HG03139 (cell line): ENCODE measurements around the gene CST7.

Experiments
- ATAC-seq: cut with Tn5 transposase; IDR thresholded peaks from one replicate; pipeline ENCODE4 v1.9.1; 2021; ENCODE audit not compliant: unreplicated experiment

The CST7 gene

DNA sequence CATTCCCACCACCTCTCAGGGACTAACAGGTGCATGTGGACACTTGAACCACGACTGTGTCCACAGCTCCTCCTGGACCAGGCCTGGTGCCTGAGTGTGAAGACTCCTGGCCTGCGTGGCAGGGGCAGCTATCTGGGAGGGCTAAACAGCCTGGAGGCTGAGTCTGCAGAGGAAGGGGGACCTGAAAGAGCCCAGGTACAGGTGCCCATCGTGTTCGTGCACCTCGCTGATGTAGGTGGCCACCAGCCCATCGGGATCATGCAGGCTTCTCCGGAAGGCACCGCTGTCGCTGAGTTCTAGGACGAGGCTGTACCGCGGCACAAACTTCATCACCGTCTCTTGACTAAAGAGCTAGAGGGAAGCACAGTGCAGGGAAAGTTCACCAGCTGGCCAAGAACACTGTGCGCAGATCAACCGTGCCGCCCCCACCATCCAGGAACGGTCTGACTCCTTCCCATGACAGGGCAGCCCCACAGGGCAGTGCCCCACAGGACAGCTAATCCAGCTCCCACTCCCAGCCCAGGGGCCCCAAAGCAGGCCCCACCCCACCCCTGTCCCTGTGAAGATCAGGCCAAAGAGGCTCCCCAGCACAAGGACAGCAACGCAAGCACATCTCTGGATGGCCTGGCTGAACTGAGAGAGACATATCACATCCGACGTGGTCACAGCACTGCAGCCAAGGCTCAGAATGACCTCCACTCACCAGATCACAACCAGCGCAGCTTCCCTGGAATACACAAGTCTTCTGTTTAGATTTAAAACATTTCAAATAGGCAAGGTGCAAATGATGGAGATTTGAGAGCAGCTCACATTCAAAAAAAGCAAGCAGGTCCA lies 14.8 kb downstream of the CST7 start:
- no peak for ATAC-seq

DNA sequence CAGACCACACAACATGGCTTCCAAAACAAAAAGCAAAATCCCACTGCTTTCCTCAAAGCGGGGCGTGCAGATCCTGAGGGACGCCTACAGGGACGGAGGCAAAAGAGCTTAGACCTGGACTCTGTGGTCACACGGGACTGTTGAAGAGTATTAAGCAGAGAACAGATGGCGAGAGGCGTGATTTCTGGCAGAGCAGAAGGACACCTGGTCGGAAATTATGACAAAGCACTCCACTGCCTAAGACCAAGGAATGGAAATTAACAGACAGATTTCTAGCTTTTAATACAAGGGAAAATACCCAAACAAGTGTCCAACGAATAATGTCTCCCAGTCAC lies 15.4 kb downstream of the CST7 start:
- no peak for ATAC-seq

DNA sequence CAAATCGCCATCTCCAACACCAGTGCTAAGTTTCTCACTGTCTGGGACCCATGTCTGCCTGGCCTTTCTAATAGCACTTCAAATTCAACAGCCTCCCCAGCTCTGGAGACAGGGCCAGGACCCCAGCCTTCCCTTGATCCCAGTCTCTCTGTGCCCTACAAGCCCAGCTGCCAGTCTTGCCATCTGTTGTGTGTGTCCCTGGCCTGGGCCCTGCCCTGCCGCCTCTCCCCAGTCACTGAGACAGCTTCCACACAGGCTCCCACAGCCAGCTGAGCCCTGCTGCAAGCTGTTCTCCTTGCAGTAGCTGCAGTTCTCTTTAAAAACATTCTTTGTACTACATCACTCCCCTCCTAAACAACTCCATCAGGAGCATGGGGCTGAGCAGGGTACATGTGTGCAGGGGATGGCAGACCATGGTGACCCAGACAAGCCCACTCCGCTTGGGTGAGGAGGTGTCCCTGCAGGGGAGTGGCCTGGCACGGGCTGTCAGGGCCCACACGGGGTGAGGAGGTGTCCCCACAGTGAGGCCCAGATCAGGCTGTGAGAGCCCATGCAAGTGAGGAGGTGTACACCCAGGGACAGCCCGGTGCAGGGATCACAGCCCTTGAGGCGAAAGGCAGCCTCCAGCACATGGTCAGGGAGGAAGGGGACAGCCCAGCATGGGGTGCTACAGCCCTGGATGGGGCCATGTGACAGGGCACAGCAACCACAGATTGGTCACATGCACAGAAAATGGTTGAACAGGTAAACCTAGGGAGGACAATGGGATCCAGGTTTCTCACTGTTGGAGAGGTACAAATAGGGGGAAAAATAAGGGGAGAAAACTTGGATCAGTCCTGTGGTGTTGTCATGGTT lies 16.2 kb downstream of the CST7 start:
- ATAC-seq, result no peak

DNA sequence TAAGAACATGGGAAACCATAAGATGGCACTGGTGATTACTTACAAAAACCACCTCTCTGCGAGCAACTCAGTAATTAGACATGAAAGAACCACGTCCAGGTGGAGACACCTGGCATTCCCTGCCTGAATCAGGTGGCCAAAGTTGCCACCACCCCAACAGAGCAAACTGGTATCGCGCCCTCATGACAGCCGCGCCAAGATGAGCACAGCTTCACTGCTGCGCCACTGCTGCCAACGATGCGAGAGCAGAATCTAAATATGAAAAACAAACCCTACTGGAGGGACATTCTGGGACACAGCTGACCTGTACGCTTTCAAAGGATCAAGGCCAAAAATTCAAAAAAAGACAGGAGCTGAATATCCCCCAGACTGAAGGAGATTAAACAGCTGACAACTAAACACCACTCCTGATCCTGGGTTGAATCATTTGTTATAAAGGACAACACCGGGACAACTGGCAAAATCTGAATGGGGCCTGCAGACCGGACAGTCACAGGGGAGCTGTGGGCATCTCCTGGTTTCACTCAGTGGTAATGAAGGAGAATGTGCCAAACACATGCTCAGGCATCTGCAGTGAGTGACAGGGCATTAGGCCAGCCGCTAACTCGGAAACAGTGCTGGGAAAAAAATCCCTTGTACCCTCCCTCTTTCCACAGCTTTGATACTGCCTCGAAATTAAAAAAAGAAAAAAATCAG lies 17.4 kb downstream of the CST7 start:
- ATAC-seq, result no peak

DNA sequence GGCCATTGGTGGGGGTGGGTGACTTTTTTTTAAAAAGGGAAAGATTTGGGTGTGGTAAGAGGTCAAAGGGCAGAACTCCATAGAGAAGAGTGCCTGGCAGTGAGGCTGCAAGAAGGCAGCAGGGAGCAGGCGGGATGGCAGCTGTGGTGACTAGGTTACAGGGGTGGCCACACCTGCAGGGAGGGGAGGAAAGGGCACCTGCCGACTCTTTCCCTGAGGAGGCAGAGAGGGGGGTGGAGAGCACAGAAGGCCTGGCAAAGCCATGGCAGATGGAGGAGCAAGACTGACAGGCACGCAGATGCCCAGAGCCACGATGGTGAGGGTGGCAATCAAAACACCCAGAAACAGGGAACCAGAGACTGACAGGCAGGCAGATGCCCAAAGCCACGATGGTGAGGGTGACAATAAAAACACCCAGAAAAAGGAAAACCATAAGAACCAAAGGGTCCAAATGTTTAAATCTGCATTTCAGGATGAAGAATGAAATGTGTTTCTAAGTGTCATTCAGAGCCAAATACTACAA lies 19.3 kb downstream of the CST7 start:
- ATAC-seq, result no peak

DNA sequence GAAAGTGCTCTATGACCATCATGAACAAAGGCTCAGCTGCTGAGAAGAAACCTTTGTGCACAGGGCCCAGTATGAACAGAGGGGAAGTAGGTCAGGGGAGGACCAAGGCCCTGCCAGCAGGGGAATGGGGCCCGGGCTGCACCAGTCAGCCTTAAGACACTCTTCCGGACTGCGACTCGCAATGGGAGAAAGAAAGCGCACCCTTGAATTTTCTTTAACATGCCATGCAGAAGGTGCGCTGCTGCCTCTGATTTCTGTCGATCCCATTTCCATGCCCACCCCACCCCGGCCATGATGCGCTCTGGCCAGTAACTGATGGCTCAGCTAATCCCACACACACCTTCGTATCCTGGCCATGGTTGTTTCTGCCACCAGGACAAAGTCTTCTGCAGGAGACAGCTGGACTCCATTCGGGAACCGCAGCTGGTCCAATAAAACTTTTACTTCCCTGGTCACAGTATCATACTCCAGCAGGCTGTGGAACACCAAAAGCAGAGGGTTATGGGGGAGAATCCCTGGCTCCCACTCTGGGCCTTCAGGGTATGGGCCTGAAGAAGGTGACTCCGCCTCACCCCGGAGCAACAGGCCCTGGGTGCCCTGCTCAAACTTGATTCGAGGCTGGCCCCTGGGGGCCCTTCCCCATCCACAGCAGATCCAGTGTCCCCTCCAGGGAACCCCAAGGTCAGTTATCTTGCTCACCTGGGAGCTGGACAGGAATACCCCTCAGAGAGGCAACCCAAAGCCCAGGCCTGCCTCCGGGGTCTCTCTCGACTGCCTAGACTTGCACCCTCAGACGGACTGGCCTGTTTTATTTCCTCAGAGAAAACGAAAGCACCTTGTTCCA lies 20.3 kb downstream of the CST7 start:
- ATAC-seq, result no peak

DNA sequence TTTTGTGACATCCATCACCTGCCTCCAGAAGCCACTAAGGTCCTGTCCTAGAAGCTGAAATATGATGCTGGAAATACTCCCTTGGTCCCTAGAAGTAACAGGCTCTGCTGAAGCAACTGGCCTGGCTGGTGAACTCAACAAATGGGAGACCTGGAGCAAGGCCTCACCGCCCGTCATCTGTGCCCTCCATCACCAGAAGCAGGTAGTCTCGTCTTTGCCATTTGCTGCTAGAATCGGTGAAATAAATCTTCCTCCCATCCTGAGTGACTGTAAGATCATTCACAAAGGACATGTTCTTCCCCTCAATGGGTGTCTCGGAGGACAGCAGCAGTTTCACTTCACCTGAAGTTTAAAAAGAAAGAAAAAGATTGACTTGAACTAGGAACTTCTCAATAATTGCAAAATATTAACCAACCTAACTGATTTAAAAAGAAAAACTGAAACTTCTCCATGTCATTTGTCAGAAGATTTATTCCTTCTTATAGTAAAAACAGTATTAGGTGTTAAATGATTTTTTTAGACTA lies 21.0 kb downstream of the CST7 start:
- ATAC-seq, result no peak

DNA sequence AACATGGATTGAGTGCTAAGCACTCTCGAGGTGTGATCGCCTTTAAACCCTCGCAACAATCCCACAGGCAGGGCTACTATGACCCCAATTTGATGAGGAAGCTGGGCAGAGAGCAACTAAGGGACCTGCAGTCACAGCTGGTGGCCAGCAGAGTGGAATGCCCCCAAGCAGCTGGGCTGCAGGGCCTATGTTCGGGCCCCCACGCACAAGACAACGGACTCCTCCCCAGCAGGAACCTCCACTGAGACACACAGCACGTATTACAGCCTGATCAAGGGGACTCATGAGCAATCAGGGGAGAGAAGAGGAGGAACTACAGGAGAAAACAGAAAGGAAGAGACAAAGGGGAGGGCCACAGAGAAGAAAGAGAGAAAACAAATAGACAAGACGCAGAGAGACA lies 21.7 kb downstream of the CST7 start:
- ATAC-seq, result no peak

DNA sequence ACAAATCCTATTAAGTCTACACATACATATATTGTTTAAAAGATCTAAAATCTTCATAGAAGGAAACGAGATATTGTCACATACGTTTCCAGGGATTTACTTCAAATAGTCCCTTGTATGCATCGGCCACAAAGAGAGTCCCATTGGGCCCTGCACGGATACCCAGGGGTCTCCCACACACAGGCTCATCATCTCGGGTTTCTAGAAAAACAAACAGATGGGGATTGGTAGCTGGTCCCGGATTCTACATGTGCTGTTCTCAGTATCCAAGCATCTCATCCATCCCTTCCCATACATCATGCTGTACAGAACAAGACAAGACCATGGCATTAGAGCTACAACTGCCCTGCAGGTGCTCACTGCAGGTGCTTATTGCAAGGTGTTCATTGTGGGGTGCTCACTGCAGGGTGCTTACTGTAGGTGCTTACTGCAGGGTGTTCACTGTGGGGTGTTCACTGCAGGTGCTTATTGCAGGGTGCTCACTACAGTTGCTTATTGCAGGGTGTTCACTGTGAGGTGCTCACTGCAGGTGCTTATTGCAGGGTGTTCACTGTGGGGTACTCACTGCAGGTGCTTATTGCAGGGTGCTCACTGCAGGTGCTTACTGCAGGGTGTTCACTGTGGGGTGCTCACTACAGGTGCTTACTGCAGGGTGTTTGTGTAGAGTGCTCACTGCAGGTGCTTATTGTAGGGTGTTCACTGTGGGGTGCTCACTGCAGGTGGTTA lies 22.5 kb downstream of the CST7 start:
- ATAC-seq, result no peak

DNA sequence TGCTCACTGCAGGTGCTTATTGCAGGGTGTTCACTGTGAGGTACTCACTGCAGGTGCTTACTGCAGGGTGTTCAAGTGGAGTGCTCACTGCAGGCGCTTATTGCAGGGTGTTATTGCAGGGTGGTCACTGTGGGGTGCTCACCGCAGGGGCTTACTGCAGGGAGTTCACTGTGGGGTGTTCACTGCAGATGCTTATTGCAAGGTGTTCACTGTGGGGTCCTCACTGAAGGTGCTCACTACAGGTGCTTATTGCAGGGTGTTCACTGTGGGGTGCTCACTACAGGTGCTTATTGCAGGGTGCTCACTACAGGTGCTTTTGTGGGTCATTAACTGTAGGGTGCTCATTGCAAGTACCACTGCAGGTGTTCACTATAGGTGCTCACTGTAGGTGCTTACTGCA lies 23.3 kb downstream of the CST7 start:
- ATAC-seq, result no peak

DNA sequence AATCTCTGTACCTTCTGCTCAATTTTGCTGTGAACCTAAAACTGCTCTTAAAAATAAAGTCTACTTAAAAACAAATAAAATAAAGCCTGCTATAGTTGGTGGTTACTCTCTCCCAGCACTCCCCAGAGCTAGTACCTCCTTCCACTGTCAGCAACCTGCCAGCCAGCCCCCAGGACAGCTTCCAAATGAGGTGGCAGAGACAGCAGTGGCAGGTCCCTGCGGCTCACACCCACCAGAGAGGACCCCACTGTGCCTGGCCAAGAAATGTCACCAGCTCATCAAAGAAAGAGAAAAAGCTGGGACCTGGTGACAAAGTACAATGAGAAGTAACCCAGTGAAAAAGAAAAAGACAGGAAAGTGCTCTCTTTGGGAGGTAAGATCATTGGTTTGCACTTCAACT lies 28.3 kb downstream of the CST7 start:
- no peak for ATAC-seq

DNA sequence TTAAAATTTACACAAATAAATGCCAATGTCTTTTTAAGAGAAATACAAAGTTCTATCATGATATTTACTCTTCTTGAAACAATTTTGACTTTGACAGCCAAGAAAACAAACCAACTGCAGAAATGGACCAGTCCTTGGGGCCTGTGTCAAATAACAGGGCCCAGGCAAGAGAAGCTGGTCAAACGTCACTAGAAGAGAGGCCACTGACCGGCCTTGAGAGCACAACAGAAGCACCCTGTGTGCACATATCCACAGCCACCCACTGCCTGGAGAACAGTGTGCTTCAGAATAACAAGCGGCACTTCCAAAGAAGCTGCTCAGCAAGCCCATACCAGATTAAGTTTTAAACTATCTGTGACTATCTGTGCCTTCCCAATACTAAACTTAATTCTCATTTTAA lies 28.7 kb downstream of the CST7 start:
- ATAC-seq, result no peak

DNA sequence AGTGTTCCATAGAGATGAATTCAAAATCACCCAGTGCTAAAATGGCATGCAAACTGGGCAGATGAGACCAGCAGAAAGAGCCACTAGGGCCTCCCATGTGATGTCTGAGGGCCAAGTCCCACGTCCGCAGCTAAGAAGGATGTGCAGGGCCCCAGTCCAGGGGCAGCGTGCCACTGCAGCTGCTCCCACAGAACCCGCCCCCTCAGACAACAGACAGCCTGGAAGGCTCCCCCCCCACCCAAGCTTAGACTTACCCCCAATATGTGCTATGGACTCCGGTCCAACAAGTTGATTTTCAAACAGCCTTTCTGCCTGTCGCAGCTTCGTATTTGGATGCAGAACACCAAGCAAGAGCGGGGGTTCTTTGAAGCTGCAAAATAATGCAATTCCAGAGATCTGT lies 29.4 kb downstream of the CST7 start:
- ATAC-seq, result no peak

DNA sequence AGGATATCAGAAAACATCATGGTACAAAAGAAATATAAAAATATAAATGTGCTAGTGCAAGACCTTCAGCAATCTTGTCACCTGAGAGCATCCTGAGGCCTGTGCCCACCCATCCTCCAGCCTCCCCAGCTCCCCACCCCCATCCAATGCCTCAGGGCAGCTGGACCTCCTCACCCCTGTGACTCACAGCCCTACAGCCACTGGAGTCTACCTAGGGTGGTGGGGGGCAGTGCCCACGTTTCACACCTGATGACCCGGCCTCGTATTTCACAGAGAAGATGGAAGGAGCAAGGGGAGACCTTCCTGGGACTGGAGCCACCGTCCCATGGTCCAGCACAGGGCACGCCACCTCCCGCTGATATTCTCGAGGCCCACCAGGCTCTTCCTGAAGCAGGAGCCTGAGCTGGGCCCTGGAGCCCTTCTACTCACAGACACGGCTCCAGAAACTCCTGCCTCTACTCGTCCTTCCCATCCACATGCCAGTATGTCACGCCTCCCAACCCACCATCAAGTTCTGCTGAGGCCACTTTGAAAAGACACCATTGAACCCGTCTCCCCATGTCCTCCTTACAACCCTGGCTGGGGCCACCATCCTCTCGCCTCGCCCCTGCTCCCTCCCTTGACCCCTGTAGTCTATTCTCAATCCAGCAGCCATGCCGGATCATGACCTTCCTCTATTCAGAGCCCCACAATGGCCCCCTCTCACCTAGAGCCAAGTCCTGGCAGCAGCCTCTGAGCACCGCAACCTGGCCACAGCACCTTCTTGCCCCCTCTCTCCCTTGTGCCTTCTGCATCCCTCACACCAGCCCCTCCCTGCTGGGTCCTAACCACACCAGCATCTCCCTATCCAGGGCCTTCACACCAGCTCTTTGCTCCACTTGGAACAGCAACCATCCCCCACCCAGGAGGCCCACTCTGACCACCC lies 30.2 kb downstream of the CST7 start:
- no peak for ATAC-seq

DNA sequence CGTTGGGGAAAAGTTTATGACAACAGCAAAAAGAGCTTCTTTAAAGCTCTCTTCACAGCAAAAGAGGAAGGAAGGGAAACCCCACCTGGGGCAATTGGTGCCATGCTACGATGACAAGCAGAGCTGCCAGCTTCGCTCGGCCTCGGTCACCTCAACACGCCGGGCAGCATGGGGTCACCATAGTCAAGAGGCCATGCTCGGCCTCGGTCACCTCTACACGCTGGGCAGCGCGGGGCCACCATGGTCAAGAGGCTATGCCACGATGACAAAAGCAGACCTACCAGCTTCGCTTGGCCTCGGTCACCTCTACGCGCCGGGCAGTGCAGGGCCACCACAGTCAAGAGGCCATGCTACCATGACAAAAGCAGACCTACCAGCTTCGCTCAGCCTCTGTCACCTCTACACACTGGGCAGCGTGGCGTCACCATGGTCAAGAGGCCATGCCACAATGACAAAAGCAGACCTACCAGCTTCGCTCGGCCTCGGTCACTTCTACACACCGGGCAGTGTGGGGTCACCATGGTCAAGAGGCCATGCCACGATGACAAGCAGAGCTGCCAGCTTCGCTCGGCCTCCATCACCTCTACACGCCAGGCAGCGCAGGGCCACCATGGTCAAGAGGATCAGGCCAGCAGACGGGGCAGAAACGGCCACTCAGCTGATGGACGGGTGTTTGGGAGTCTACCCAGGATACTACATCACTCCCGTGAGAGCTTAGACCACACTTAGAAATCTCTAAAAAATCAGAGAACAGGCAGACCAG lies 31.4 kb downstream of the CST7 start:
- ATAC-seq, result no peak

DNA sequence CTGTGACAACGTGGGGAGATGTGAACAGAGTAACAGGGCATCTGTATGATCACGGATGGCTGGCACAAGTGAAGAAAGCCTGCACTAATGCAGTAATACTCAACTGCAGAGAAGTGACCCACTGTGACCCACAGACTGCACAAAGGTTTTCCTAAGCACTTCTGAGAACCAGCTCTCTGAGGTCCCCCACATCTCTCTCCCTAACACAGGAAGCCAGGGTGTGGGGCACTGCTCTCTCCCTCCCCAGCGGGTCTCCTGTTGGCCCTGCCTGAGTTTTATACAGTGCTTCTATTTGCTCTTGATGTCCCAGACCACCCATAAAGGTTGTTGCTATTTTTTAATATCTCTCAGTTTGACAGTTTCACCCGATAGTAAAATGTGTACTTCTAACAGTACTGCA lies 32.2 kb downstream of the CST7 start:
- no peak for ATAC-seq

DNA sequence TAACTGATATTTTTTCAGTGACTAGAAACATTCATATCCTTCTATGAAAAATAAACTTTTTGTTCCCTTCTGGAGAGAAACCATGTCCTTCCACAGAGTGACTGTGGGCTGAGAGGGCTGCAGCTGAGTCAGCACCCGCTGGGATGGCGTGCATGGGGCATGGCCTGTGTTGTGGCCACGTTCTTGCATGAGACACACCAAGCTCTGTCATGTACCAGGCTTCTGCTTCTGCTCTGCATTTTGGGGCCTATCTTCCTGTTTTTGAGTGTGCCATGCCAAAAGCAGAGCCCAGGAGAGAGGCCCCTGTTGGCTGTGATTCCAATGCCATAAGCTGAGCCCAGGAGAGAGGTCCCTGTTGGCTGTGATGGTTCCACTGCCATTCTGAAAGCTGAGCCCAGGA lies 32.7 kb downstream of the CST7 start:
- ATAC-seq, result no peak

DNA sequence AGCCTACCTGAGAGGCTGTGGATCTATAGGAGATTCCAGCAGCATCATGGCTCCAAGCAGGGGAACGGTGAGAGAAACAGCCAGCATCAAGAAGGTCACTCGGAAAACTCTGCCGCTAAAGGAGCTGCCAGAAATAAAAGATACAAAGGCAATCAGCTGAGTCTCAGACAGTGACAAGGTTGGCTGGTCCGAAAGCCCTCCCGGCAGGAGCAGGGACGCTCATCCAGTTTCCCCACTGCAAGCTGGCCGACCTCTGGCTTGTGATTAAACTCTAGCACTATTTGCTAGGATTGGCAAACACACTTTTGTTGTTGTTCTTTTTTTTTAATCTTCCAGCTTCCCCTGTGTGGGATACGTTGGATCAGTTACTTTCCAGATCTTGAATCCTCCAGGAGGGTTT lies 34.8 kb downstream of the CST7 start:
- ATAC-seq, result no peak
